Activated effector memory CD4-positive, alpha-beta T cell treated with Interleukin-2 at 50 U/mL for 16 hours (primary cell): Measurements from ENCODE around the gene PPP1R9B.
A peak's percentile ranks its signal among the peaks of the same experiment; 100 is the strongest.

Experiments used
- DNase-seq: peaks from one replicate; pipeline ENCODE4 v3.0.0-alpha.2; 2020

Gene PPP1R9B, protein sequence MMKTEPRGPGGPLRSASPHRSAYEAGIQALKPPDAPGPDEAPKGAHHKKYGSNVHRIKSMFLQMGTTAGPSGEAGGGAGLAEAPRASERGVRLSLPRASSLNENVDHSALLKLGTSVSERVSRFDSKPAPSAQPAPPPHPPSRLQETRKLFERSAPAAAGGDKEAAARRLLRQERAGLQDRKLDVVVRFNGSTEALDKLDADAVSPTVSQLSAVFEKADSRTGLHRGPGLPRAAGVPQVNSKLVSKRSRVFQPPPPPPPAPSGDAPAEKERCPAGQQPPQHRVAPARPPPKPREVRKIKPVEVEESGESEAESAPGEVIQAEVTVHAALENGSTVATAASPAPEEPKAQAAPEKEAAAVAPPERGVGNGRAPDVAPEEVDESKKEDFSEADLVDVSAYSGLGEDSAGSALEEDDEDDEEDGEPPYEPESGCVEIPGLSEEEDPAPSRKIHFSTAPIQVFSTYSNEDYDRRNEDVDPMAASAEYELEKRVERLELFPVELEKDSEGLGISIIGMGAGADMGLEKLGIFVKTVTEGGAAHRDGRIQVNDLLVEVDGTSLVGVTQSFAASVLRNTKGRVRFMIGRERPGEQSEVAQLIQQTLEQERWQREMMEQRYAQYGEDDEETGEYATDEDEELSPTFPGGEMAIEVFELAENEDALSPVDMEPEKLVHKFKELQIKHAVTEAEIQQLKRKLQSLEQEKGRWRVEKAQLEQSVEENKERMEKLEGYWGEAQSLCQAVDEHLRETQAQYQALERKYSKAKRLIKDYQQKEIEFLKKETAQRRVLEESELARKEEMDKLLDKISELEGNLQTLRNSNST

GRCh38 chr17:50150354-50151040, at the start of gene PPP1R9B:
Gene PPP1R9B (minus strand): TSS chr17:50150677. CDS start chr17:50150513, 164 bp downstream.
- no peak for DNase-seq

- peak; percentile 49 for DNase-seq
Measured at GRCh38 chr17:50199803-50200456, 49.5 kb upstream of the PPP1R9B start.

- no peak for DNase-seq
Measured at GRCh38 chr17:50199211-50199802, 48.8 kb upstream of the PPP1R9B start.

GRCh38 chr17:50198026-50198669, 47.7 kb upstream of the PPP1R9B start:
- peak; percentile 38 for DNase-seq

DNA sequence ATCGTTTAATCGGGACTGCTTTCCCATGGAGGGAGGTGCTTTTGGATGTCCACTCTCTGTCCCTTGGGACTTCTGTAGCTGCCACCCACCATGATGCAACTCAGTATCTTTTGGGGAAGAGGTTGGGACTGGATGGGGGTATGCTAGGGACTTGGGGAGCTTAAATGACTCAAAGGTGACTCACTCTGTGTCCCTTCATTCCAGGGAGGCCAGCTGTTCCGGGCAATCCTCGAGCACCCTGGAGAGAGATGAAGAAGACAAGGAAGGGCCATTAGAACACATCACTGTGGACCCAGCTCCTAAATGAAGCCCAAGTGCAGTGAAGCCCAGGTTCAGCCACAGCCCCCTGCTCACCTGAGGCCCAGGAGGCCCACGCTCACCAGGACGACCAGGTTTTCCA, 46.3 kb upstream of the PPP1R9B start:
- no peak for DNase-seq

DNA sequence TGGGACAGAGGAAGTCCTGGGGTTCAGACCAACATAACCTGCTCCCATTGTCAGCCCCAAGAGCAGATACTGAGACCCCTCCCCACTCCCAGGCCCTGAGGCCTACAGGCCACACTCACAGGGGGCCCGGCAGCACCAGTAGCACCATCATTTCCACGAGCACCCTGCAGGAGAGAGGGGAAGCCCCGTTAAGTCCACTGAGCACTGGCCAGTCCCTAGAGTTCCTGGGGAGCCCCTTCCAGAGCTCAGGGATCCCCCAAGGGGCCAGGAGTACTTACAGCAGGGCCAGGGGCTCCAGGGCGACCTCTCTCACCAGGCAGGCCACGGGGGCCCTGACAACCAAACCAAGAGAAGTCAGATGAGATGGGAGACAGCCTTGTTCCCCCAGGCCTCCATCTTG, 45.6 kb upstream of the PPP1R9B start:
- DNase-seq = no peak

DNA sequence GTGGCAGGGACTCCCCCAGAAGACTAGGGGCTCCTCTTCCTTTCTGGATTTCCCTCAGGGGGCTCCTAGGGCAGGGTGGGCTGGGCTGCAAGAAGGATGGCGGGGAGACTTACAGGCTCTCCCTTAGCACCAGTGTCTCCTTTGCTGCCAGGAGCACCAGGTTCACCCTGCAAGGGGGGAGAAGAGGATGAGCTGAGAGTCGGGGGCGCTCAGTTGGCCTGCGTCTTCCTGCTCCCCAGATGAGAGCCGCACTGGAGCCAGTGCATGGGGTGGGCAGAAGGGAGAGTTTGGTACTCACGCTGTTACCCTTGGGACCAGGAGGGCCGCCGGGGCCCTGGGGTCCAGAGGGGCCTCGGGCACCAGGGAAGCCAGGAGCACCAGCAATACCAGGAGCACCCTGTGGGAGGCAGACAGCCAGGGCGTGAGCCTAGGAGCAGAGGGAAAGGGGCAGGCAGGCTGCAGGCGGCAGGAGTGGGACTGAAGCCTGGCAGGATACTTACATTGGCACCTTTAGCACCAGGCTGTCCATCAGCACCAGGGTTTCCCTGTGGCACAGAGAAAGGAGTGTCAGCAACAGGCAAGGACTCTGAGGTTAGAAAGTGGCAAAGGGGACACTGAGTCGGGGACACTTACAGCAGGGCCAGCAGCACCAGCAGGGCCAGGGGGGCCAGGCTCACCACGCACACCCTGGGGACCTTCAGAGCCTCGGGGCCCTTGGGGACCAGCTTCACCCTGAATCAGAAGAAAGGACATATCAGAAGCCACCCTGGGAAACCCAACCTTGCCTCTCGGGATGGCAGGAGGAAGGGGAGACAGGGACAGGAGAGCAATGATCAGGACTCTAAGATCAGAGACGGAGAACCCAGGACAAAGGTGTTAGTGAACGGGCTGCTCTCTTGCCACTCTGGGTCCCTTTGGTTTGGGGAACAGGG, 44.7 kb upstream of the PPP1R9B start:
- no peak for DNase-seq

DNA sequence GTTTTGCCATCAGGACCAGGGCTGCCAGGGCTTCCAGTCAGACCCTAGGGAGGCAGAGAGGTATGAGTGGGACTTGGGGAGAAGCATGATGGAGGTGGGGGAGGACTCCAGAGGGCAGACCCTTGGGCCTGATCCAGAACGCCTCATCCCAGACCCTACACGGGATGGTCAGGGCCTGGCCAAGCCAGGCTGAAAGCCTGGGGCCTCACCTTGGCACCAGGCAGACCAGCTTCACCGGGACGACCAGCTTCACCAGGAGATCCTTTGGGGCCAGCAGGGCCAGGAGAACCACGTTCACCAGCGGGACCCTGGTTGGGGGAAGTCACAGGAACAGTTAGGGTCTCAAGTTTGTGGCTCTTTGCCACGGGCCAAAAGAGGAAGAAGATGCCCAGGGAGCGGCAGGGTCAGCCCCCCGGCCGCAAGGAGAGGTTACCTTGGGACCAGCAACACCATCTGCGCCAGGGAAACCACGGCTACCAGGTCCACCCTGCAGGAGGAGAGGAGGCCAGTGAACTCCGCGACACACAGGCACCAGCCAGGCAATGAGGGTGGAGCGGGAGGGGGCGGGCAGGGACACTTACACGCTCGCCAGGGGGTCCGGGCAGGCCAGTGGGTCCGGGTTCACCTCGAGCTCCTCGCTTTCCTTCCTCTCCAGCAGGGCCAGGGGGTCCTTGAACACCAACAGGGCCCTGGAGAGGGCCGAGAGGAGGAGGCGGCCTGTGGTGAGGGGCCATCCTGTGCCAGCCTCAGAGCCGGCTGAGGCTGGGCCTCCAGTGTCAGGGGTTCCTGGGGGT, 43.9 kb upstream of the PPP1R9B start:
- DNase-seq = no peak

DNA sequence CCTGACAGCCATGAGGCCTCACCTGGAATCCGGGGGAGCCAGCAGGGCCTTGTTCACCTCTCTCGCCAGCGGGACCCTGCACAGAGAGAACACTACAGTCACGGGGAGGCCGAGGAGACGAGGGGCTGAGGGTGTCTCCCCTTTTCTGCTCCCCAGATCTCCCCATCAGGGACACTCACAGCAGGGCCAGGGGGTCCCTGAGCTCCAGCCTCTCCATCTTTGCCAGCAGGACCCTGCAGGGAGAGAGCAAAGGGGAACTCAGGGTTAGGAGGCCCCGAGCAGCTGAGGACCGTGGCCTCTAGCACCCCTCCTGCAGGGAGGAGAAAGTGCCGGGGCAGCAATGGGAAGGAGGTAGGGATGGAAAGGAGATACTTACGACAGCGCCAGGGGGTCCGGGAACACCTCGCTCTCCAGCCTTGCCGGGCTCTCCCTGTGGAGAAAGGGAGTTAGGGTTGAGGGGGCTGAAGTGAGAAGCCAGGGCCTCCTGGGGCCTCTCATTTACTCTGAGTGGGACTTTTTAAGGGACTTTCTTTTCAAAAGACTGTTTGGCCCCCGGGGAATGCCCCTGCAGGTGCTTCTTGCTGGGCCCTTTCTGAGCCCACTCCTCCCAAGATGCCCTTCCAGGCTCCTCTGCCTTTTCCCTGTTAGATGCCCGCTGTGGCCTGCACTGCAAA, 42.3 kb upstream of the PPP1R9B start:
- DNase-seq = no peak

- DNase-seq = no peak
Measured at GRCh38 chr17:50192144-50192617, 41.7 kb upstream of the PPP1R9B start.

- DNase-seq = no peak
Measured at GRCh38 chr17:50191359-50192143, 41.1 kb upstream of the PPP1R9B start.

- no peak for DNase-seq
Measured at GRCh38 chr17:50190603-50191358, 40.3 kb upstream of the PPP1R9B start.

DNA sequence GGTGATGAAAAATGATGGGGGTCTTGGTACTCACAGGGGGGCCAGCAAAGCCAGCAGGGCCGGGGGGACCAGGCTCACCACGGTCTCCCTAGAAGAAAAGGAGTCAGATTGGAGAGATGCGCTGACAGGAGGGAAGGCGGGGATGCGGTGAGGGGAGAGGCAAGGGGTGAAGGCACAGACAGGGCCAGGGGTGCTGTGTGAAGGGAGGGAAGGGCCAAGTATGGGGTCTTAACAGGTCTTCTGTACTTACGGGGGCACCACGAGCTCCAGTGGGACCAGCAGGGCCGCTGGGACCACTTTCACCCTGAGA, 39.8 kb upstream of the PPP1R9B start:
- DNase-seq = no peak

DNA sequence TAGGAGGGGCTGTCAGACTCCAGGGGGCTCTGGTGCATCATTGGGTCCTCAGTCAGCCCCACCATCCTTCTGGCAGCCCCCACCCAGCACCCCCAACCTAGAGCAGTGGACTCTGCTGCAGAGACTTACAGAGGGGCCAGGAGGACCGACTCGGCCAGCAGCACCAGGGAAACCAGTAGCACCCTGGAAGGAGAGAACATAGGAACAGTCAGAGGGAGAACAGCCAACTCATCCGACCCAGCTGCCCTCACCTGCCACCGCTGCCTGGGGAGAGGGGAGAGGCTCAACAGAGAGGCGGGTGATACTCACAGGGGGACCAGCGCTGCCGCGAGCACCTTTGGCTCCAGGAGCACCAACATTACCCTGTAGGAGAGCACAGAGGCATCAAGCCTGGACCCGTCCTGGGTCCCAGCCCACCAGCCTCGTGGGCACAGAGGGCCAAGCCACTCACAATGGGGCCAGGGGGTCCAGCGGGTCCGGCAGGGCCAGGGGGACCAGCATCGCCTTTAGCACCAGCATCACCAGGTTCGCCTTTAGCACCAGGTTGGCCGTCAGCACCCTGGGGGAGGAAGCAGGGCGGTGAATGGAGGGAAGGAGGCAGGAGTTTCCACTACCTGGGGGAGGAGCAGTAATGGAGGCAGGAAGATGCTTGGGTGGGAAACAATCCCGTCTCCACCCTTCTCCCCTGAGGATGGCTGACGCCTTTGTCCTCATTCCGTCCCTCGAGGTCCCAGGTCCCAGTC, 39.2 kb upstream of the PPP1R9B start:
- no peak for DNase-seq

- no peak for DNase-seq
Measured at GRCh38 chr17:50188921-50189549, 38.6 kb upstream of the PPP1R9B start.

- no peak for DNase-seq
Measured at GRCh38 chr17:50188531-50188920, 38.0 kb upstream of the PPP1R9B start.
